ENCODE data around the gene SCRT2.
A peak's percentile ranks its signal among the peaks of the same experiment; 100 is the strongest.
"Not testable (repeated sequence)": the region's sequence is repeated elsewhere in the genome, so short reads cannot be mapped to it uniquely, and the experiment has no call there.

Gene SCRT2

GRCh38 chr20:653110-653589, 22.5 kb downstream of the SCRT2 start, which contains the start of gene SRXN1:
Gene SRXN1 (minus strand): TSS chr20:653200. CDS start chr20:653185, 15 bp downstream.
- peak; percentile 64 to 82 for DNase-seq (ENCODE audit: low read depth in 2 of 2)

GRCh38 chr20:652615-653109, 22.9 kb downstream of the SCRT2 start:
- no peak for DNase-seq (ENCODE audit: low read depth in 2 of 2)

- DNase-seq (ENCODE audit: low read depth in 2 of 2) = no peak
Measured at GRCh38 chr20:651713-652614, 23.6 kb downstream of the SCRT2 start.

- no peak for DNase-seq (ENCODE audit: low read depth in 2 of 2)
Measured at GRCh38 chr20:650954-651353, 24.6 kb downstream of the SCRT2 start.

- DNase-seq (ENCODE audit: low read depth in 2 of 2) = no peak
Measured at GRCh38 chr20:650281-650680, 25.3 kb downstream of the SCRT2 start.

- no peak for DNase-seq (ENCODE audit: low read depth in 2 of 2)
Measured at GRCh38 chr20:647479-648019, 28.1 kb downstream of the SCRT2 start.

- DNase-seq (ENCODE audit: low read depth in 2 of 2) = no peak
Measured at GRCh38 chr20:646868-647233, 28.8 kb downstream of the SCRT2 start.

GRCh38 chr20:646107-646867, 29.3 kb downstream of the SCRT2 start:
- DNase-seq (ENCODE audit: low read depth in 2 of 2) = no peak

- peak in 1 of 2 donors; percentile 38 for DNase-seq (ENCODE audit: low read depth in 2 of 2)
Measured at GRCh38 chr20:645318-646106, 30.1 kb downstream of the SCRT2 start.

- no peak for DNase-seq (ENCODE audit: low read depth in 2 of 2)
Measured at GRCh38 chr20:644692-645317, 30.8 kb downstream of the SCRT2 start.

GRCh38 chr20:642398-643174, 33.0 kb downstream of the SCRT2 start:
- DNase-seq (ENCODE audit: low read depth in 2 of 2) = no peak

- not testable (repeated sequence) for DNase-seq (ENCODE audit: low read depth in 2 of 2)
Measured at GRCh38 chr20:642013-642397, 33.6 kb downstream of the SCRT2 start.

GRCh38 chr20:641516-641875, 34.1 kb downstream of the SCRT2 start:
- no peak for DNase-seq (ENCODE audit: low read depth in 2 of 2)

- DNase-seq (ENCODE audit: low read depth in 2 of 2) = no peak
Measured at GRCh38 chr20:640674-641515, 34.7 kb downstream of the SCRT2 start.

GRCh38 chr20:638579-638978, 37.0 kb downstream of the SCRT2 start:
- DNase-seq (ENCODE audit: low read depth in 2 of 2) = no peak

- DNase-seq (ENCODE audit: low read depth in 2 of 2) = no peak
Measured at GRCh38 chr20:637559-637958, 38.0 kb downstream of the SCRT2 start.

GRCh38 chr20:635893-636338, 39.7 kb downstream of the SCRT2 start:
- no peak for DNase-seq (ENCODE audit: low read depth in 2 of 2)

- DNase-seq (ENCODE audit: low read depth in 2 of 2) = no peak
Measured at GRCh38 chr20:635028-635892, 40.3 kb downstream of the SCRT2 start.
